NCI-H748 treated with DMSO at 0.1 percent for 48 hours (cell line): ENCODE measurements around the gene CDC40.

Experiments
- DNase-seq: peaks from one replicate; lab custom pipeline; 2025; lab: John Stamatoyannopoulos, UW

CDC40 gene

GRCh38 chr6:110180228-110181008 is at the start of gene CDC40:
CDC40 (plus strand) TSS chr6:110180427; CDS start chr6:110180445, 18 bp downstream.
- DNase-seq: peak; percentile 92

- no peak for DNase-seq
Observed at GRCh38 chr6:110137924-110138887, 42.0 kb upstream of the CDC40 start.

- no peak for DNase-seq
Observed at GRCh38 chr6:110139052-110139451, 41.2 kb upstream of the CDC40 start.

GRCh38 chr6:110140650-110141049 is 39.6 kb upstream of the CDC40 start:
- DNase-seq: no peak

- no peak for DNase-seq
Observed at GRCh38 chr6:110147870-110148269, 32.4 kb upstream of the CDC40 start.

GRCh38 chr6:110158479-110158878 is 21.7 kb upstream of the CDC40 start:
- DNase-seq: no peak

GRCh38 chr6:110170081-110170480 is 10.1 kb upstream of the CDC40 start:
- no peak for DNase-seq

GRCh38 chr6:110173506-110174132 is 6.6 kb upstream of the CDC40 start:
- no peak for DNase-seq

- DNase-seq: peak; percentile 92
Observed at GRCh38 chr6:110178626-110179405, 1.4 kb upstream of the CDC40 start.

- DNase-seq: peak; percentile 97
Observed at GRCh38 chr6:110179406-110180227, 610 bp upstream of the CDC40 start, which contains the start of gene WASF1. WASF1 (minus strand) TSS chr6:110179670; CDS start chr6:110127601, 52,069 bp downstream.

GRCh38 chr6:110181131-110182030 is 1.2 kb downstream of the CDC40 start:
- DNase-seq: no peak

GRCh38 chr6:110183292-110183885 is 3.2 kb downstream of the CDC40 start:
- no peak for DNase-seq

GRCh38 chr6:110185879-110186278 is 5.7 kb downstream of the CDC40 start:
- DNase-seq: no peak

- no peak for DNase-seq
Observed at GRCh38 chr6:110188791-110189190, 8.6 kb downstream of the CDC40 start.

- DNase-seq: no peak
Observed at GRCh38 chr6:110190726-110191125, 10.5 kb downstream of the CDC40 start.

- no peak for DNase-seq
Observed at GRCh38 chr6:110191477-110191876, 11.2 kb downstream of the CDC40 start.

GRCh38 chr6:110195639-110196038 is 15.4 kb downstream of the CDC40 start:
- DNase-seq: no peak

- no peak for DNase-seq
Observed at GRCh38 chr6:110196874-110197273, 16.6 kb downstream of the CDC40 start.

GRCh38 chr6:110198561-110198960 is 18.3 kb downstream of the CDC40 start:
- DNase-seq: no peak
